Chondrocyte (in vitro differentiated cells): ENCODE results near the gene RNF169. TPM values are rescaled to one million over a fixed set of nuclear protein-coding genes. Genes with fewer than 3 reads are reported as not detected.

Source experiments
- DNase-seq: peaks from one replicate; pipeline ENCODE4 v3.0.0; 2021; ENCODE audit warnings: mixed read lengths, low spot score
- H3K27ac Mint-ChIP-seq: one replicate; pipeline ENCODE4 v1.8.0; 2021; ENCODE audit warnings: mild to moderate bottlenecking, moderate library complexity, mixed read lengths; ENCODE audit not compliant: unreplicated experiment
- H3K27me3 Mint-ChIP-seq: 2 replicates; pipeline ENCODE4 v1.8.0; 2021; ENCODE audit warnings: low read depth, mixed read lengths
- H3K36me3 Mint-ChIP-seq: 2 replicates; pipeline ENCODE4 v1.8.0; 2021; ENCODE audit warnings: low read depth, mixed read lengths
- H3K4me1 Mint-ChIP-seq: 2 replicates; pipeline ENCODE4 v1.8.0; 2021; ENCODE audit warnings: low read depth, mild to moderate bottlenecking, mixed read lengths
- H3K4me3 Mint-ChIP-seq: one replicate; pipeline ENCODE4 v1.8.0; 2021; ENCODE audit warnings: mild to moderate bottlenecking, moderate library complexity, mixed read lengths; ENCODE audit not compliant: unreplicated experiment
- H3K9me3 Mint-ChIP-seq: 2 replicates; pipeline ENCODE4 v1.8.0; 2021; ENCODE audit warnings: low read depth, mixed read lengths
- total RNA-seq: library from RNA; stranded (reverse); gene quantifications from 3 replicates; pipeline ENCODE4 v1.2.1, GENCODE V29; 2021
- TF ChIP-seq, protein P1 (sequence below): fragments of 200-600 bp; sonication (generic); IDR thresholded peaks from 2 replicates; pipeline ENCODE4 v1.5.0; 2021; ENCODE audit warnings: antibody characterized with exemption, mild to moderate bottlenecking, moderate library complexity

The RNF169 gene
- total RNA-seq, 1 donor from 2014 or later = 13.1 TPM

- Mint-ChIP-seq H3K27me3 (no peaks in the 10 kb centered on the region), H3K4me3 (no peak overlapping the region), H3K4me1 (peaks cover 17% of the 10 kb centered on the region), H3K27ac (no peak overlapping the region), H3K9me3 (no peaks in the 10 kb centered on the region), H3K36me3 (peaks cover 17% of the 10 kb centered on the region)
- TF ChIP-seq, protein P1, sequence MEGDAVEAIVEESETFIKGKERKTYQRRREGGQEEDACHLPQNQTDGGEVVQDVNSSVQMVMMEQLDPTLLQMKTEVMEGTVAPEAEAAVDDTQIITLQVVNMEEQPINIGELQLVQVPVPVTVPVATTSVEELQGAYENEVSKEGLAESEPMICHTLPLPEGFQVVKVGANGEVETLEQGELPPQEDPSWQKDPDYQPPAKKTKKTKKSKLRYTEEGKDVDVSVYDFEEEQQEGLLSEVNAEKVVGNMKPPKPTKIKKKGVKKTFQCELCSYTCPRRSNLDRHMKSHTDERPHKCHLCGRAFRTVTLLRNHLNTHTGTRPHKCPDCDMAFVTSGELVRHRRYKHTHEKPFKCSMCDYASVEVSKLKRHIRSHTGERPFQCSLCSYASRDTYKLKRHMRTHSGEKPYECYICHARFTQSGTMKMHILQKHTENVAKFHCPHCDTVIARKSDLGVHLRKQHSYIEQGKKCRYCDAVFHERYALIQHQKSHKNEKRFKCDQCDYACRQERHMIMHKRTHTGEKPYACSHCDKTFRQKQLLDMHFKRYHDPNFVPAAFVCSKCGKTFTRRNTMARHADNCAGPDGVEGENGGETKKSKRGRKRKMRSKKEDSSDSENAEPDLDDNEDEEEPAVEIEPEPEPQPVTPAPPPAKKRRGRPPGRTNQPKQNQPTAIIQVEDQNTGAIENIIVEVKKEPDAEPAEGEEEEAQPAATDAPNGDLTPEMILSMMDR = no peak
- no peak for DNase-seq
Measured at GRCh38 chr11:74815966-74816365, 67.3 kb downstream of the RNF169 start.

DNA sequence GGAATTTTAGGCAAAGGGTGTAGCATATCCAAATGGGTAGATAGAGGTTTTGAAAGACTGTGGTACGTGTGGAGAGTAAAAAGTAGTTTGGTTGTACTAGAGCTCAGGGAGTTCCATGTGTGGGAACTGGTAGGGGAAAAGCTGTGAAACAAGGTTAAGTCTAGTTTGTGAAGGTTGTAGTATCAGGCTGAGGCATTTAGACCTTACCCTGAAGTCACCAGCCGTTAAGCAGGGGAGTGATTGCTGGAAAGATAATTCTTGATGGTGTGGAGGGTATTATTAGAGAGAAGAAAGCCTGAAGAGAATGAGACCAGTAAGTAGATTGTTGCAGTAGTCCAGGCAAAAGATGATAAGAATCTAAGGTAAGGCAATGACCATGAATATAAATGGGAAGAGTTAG is 68.0 kb downstream of the RNF169 start:
- peaks cover 22% of the 10 kb centered on the region for H3K4me1 Mint-ChIP-seq
- H3K4me3 Mint-ChIP-seq = no peak overlapping the region
- H3K27me3 Mint-ChIP-seq = no peaks in the 10 kb centered on the region
- no peaks in the 10 kb centered on the region for H3K9me3 Mint-ChIP-seq
- peaks cover 17% of the 10 kb centered on the region for H3K36me3 Mint-ChIP-seq
- TF ChIP-seq, protein P1 = no peak
- DNase-seq = no peak
- no peak overlapping the region for H3K27ac Mint-ChIP-seq

GRCh38 chr11:74818283-74818946 is 69.8 kb downstream of the RNF169 start:
- Mint-ChIP-seq H3K27me3 (no peaks in the 10 kb centered on the region), H3K9me3 (peaks cover under 1% of the 10 kb centered on the region), H3K4me1 (peaks cover 31% of the 10 kb centered on the region), H3K4me3 (no peak overlapping the region), H3K36me3 (peaks cover 13% of the 10 kb centered on the region), H3K27ac (peak overlapping the region; percentile 50)
- DNase-seq = no peak
- TF ChIP-seq, protein P1 = no peak

DNA sequence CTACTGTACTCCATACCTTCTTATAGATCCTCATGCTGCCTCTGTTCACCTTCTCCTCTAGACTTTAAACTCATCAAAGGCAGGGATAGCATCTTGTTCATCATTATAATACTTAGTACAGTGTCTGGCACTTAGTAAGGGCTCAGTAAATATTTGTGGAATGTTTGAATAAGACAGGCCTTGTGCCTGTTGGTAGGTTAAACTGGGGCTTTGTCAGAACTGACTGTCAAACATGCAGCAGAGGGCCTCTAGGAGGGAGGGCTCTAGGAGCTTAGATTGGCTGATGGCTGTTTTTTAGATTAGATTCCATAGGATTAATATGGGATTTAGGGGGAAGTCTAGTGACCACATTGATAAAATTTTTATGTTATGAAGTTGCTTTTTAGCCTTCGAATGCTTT is 70.8 kb downstream of the RNF169 start:
- no peak overlapping the region for H3K4me3 Mint-ChIP-seq
- H3K9me3 Mint-ChIP-seq = peaks cover 10% of the 10 kb centered on the region
- H3K4me1 Mint-ChIP-seq = peaks cover 31% of the 10 kb centered on the region
- no peak overlapping the region for H3K27ac Mint-ChIP-seq
- TF ChIP-seq, protein P1 = no peak
- H3K27me3 Mint-ChIP-seq = no peaks in the 10 kb centered on the region
- no peak for DNase-seq
- peaks cover 17% of the 10 kb centered on the region for H3K36me3 Mint-ChIP-seq

GRCh38 chr11:74820763-74821162 is 72.1 kb downstream of the RNF169 start:
- Mint-ChIP-seq H3K4me3 (no peak overlapping the region), H3K4me1 (peaks cover 31% of the 10 kb centered on the region), H3K27me3 (no peaks in the 10 kb centered on the region), H3K36me3 (peaks cover 22% of the 10 kb centered on the region), H3K27ac (peak overlapping the region; percentile 85), H3K9me3 (peaks cover 18% of the 10 kb centered on the region)
- DNase-seq = no peak
- TF ChIP-seq, protein P1 = no peak
